HuH-7 (cell line): ENCODE results near the gene CALCR.
A peak's percentile ranks its signal among the peaks of the same experiment; 100 is the strongest.
"Not testable (repeated sequence)": the region's sequence is repeated elsewhere in the genome, so short reads cannot be mapped to it uniquely, and the experiment has no call there.

ENCODE experiments used
- DNase-seq: peaks from one replicate; pipeline ENCODE4 v3.0.0; 2011; ENCODE audit warnings: low spot score

Gene CALCR

DNA sequence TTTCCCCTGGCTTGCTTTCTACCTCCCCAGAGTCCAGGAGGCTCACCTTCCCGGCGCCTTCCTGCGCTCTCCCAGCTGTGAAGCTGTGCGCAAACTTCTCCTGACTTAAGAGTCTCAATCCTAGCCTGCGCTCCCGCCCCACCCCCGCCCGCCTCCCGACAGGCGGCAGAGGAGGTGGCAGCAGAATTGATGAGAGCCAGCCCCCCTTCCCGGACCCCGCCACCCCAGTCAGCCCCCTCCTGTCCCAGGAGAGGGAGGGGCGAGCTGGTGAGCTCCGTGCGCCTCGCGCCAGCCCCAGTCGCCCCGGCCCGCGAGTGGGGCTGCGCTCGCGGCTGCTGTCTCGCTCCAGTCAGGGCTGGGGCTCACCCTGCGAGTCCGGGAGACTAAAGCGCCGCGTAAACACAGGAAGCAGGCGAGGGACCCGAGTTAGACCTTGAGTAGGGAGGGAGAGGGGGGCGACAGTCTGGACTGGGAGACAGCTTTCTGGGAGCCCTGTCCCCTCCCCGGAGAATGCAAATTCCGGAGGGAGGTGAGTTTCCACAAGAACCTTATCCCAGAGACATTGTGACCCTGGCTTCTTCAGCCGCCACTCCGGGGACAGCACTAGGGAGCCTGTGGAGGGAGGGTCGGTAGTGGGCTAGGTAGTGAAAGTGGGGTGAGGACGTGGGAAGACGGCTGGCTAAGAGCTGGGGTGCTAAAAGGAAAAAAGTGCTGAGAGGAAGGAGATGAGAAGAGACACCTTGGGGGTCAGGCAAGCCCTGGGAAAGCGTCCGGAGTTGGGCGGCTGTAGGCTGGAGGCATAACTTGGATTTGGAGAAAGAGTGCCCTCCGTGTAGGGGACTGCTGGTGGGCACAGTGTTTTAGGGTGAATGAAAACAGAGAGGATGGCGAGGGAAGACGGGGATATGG, at the start of gene CALCR:
CALCR (minus strand) TSS at position 79 of the 909 bp plus-strand sequence. CDS start 87,743 bp downstream, outside the sequence.
- DNase-seq: no peak

DNA sequence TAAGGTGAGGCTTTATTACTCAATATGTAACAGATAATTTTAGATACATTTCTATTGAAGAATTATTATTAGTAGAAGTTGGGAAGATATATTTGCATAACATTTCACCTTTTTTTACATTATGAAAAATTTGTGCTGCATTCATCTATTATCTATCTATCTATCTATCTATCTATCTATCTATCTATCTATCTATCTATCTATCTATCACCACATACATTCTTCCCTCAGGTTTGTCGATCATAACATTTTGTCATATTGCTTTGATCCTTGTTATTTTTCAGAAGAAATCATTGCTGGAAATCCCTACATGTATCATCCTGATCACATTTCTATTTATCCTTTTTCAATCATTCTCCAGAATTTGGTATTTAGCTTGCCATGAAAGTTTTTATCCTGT, 49.3 kb upstream of the CALCR start:
- DNase-seq: no peak

GRCh38 chr7:93622036-93623033, 47.8 kb upstream of the CALCR start:
- peak; percentile 3 for DNase-seq

- DNase-seq: no peak
Measured at GRCh38 chr7:93620864-93621263, 46.3 kb upstream of the CALCR start.

GRCh38 chr7:93620057-93620456, 45.5 kb upstream of the CALCR start:
- no peak for DNase-seq

- no peak for DNase-seq
Measured at GRCh38 chr7:93601363-93601762, 26.8 kb upstream of the CALCR start.

- no peak for DNase-seq
Measured at GRCh38 chr7:93594250-93594649, 19.7 kb upstream of the CALCR start.

GRCh38 chr7:93592588-93593266, 18.2 kb upstream of the CALCR start:
- DNase-seq: no peak

DNA sequence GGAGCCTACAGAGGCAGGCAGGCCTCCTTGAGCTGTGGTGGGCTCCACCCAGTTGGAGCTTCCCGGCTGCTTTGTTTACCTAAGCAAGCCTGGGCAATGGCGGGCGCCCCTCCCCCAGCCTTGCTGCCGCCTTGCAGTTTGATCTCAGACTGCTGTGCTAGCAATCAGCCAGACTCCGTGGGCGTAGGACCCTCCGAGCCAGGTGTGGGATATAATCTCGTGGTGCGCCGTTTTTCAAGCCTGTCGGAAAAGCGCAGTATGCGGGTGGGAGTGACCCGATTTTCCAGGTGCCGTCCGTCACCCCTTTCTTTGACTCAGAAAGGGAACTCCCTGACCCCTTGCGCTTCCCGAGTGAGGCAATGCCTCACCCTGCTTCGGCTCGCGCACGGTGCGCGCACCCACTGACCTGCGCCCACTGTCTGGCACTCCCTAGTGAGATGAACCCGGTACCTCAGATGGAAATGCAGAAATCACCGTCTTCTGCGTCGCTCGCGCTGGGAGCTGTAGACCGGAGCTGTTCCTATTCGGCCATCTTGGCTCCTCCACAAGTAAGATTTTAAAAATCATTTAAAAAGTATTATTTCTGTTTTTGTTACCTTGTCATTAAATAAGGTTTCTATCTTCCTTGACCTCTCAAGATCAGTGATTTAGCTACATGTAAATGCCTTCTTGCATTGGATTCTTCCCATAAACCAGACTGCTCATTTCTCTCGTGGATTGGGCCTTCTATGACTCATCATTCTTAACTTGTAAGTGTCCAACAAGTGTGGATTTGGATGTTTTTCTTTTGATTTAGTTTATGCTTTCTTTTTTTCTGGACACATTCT, 16.9 kb upstream of the CALCR start:
- not testable (repeated sequence) for DNase-seq

GRCh38 chr7:93586479-93586865, 11.9 kb upstream of the CALCR start:
- DNase-seq: not testable (repeated sequence)

GRCh38 chr7:93585694-93586478, 11.4 kb upstream of the CALCR start:
- DNase-seq: not testable (repeated sequence)

GRCh38 chr7:93579431-93579830, 4.9 kb upstream of the CALCR start:
- no peak for DNase-seq

- peak; percentile 61 for DNase-seq
Measured at GRCh38 chr7:93578762-93579161, 4.2 kb upstream of the CALCR start.

DNA sequence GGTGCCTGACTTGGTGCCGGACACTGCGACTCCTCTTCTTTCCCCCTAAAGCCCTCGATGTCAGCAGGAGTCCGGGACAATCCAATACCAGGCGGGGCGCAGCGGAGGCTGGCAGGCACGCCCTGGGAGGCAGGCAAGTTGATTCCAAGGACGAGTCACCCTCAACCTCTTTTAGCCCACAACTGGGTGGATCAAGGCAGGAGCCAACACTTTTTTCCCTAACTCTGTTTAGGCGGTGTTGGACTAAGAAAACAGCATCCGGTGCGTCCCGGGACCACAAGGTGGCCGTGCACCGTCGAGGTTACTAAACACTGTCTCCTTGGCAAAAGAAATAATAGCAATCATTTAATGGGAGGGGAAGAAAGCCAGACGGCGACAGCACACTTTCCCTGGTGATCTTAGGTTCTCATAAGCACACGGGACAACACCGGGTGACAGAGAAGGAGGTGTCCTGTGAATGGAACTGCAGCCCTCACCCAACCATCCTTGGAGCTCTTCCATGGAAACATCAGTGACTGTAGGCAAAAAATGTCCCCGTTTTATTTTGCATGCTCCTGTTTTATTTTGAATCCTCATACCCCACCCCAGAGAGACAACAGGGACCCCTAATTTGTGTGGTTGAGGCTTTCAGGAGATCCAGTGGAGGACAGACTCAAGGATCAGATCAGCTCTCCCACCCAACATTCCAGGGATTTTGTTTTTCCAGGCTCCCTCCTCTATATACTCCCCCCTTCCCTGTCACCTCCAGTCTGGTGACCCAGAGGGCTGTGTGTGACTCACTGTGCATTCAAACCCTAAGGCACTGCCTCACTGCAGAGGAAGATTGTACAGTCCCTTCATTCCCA, 1.3 kb upstream of the CALCR start:
- DNase-seq: no peak

DNA sequence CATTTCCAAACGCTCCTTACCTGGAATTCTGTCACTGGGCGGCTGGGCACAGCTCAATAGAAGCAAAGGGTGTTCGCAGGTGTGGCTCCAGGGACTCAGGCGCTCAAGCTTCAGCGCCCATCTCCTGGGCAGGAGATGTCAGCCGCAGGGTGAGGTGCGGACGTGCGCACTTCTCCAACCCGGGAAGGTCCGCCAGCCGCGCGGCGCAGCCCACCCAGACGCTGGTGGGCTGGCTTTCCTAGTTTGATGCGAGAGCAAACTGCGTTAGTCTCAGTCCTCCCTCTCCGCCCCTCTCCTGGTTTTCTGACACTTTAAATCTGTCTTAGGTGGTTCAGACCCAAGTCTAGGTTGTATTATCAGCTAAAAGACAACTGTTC, 267 bp downstream of the CALCR start:
- no peak for DNase-seq

GRCh38 chr7:93569189-93569588, 5.3 kb downstream of the CALCR start:
- DNase-seq: no peak

- no peak for DNase-seq
Measured at GRCh38 chr7:93566876-93567275, 7.6 kb downstream of the CALCR start.

- no peak for DNase-seq
Measured at GRCh38 chr7:93563584-93563983, 10.9 kb downstream of the CALCR start.

GRCh38 chr7:93562936-93563335, 11.6 kb downstream of the CALCR start:
- no peak for DNase-seq
